GM04503 (cell line): Measurements from ENCODE around the gene BEST3.
A peak's percentile ranks its signal among the peaks of the same experiment; 100 is the strongest.
"Not testable (repeated sequence)": the region's sequence is repeated elsewhere in the genome, so short reads cannot be mapped to it uniquely, and the experiment has no call there.

Experiments used
- DNase-seq: peaks from one replicate; pipeline ENCODE4 v3.0.0-alpha.2; 2012; ENCODE audit warnings: low read depth

BEST3 gene

GRCh38 chr12:69648476-69648875 is 50.6 kb downstream of the BEST3 start:
- peak; percentile 87 for DNase-seq

- DNase-seq: no peak
Observed at GRCh38 chr12:69647178-69647577, 51.9 kb downstream of the BEST3 start.

GRCh38 chr12:69645031-69645430 is 54.1 kb downstream of the BEST3 start:
- no peak for DNase-seq

GRCh38 chr12:69644511-69644910 is 54.6 kb downstream of the BEST3 start:
- DNase-seq: no peak

GRCh38 chr12:69642531-69642930 is 56.6 kb downstream of the BEST3 start:
- no peak for DNase-seq

GRCh38 chr12:69641546-69641945 is 57.6 kb downstream of the BEST3 start:
- no peak for DNase-seq

- DNase-seq: peak; percentile 12
Observed at GRCh38 chr12:69639400-69640016, 59.6 kb downstream of the BEST3 start.

GRCh38 chr12:69633061-69633460 is 66.0 kb downstream of the BEST3 start:
- DNase-seq: no peak

- DNase-seq: no peak
Observed at GRCh38 chr12:69630191-69630590, 68.9 kb downstream of the BEST3 start.

- DNase-seq: no peak
Observed at GRCh38 chr12:69627501-69627900, 71.6 kb downstream of the BEST3 start.

- DNase-seq: no peak
Observed at GRCh38 chr12:69623970-69624369, 75.1 kb downstream of the BEST3 start.

- DNase-seq: no peak
Observed at GRCh38 chr12:69621551-69621950, 77.6 kb downstream of the BEST3 start.

GRCh38 chr12:69620921-69621320 is 78.2 kb downstream of the BEST3 start:
- no peak for DNase-seq

- DNase-seq: no peak
Observed at GRCh38 chr12:69620077-69620476, 79.0 kb downstream of the BEST3 start.

- no peak for DNase-seq
Observed at GRCh38 chr12:69619050-69619449, 80.1 kb downstream of the BEST3 start.

GRCh38 chr12:69616025-69616424 is 83.1 kb downstream of the BEST3 start:
- no peak for DNase-seq

GRCh38 chr12:69613351-69613750 is 85.8 kb downstream of the BEST3 start:
- DNase-seq: no peak

GRCh38 chr12:69610729-69611128 is 88.4 kb downstream of the BEST3 start, which contains the start of gene LRRC10:
LRRC10 (minus strand) TSS chr12:69610907; CDS start chr12:69610838, 69 bp downstream.
- no peak for DNase-seq

- no peak for DNase-seq
Observed at GRCh38 chr12:69610126-69610525, 89.0 kb downstream of the BEST3 start.

- DNase-seq: no peak
Observed at GRCh38 chr12:69608114-69608513, 91.0 kb downstream of the BEST3 start.

GRCh38 chr12:69604275-69604674 is 94.8 kb downstream of the BEST3 start:
- DNase-seq: not testable (repeated sequence)
